ENCODE data around the gene ARRB2. TPM values are rescaled to one million over a fixed set of nuclear protein-coding genes. Genes with fewer than 3 reads are reported as not detected.

Gene ARRB2
- total and polyA plus RNA-seq, 2 of the 13 experiments (the other 11 are each of a cell fraction or from before 2014, with no cell fraction given), result 21.5 to 49.2 TPM

DNA sequence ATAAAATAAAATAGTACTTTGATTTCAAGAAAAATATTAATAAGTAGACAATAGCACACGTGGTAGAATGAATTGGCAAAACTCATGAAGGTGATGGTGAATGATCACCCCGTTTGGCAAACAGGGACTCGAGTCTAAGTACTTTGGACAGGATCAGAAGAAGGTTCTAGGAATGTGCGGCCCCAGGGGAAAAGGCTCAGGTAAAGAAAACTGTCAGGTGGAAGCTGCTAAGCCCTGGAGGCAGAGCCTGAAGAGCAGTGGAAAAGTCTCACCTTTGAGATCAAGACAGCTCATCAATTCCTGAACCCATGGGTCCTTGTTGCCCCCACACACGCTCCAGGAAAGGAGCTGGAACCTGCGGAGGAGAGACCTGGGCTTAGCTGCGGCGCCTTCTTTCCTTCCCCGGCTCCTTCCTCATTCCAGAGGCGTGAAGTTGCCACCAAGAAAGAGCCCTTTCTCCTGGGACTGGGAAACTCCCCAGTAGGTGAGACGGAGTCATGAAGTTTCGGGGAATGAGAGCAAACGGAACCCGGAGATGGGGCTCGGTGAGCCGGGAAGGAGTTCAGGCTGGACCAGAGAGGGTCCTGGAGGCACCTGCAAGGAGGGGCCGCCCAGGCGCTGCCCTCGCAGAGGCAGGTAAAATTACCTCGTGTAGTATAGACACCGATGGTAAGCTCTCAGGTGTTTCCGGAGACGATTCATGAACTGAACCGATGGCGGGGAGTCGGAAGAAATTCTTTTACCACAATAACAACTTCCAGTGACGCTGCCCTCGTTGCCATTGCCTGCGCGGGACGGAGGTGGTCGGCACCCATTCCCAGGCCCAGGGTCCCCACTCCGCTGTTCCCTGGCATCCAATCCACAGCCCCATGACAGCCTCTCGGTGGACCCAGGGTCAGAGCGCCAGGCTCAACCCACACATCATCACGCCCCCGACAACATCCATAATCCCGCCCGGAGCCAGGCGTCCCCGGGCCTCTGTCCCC is 28.0 kb downstream of the ARRB2 start:
- DNase-seq (ENCODE audit: low spot score) (no peak), FAIRE-seq (no peak), ATAC-seq (peak; percentile 7; the same call in 2 of the 3 replicates)
- Histone ChIP-seq H3K9me3 (ENCODE audit: low read length) (no peaks in the 10 kb centered on the region), H3K4me1 (ENCODE audit: insufficient read depth, low read length) (peaks cover 74% of the 10 kb centered on the region), H2AFZ (ENCODE audit: low read length) (no peak overlapping the region), H3K27ac (ENCODE audit: extremely low read length, insufficient read depth, low read length) (no peak overlapping the region), H3K4me3 (replicated peaks in 1 of 3; ENCODE audit: insufficient read depth in 1 of 3, low read depth in 2 of 3, low read length in 3 of 3) (peak overlapping the region; percentile 75 to 88 (median 78)), H4K20me1 (ENCODE audit: insufficient read depth, low read length) (no peaks in the 10 kb centered on the region), H3K36me3 (replicated peaks in 1 of 2; ENCODE audit: control insufficient read depth in 1 of 2, insufficient read depth in 2 of 2, low read length in 2 of 2) (no peaks in the 10 kb centered on the region; a peak in 2 of 5 replicates), H3K27me3 (ENCODE audit: control insufficient read depth in 1 of 2, insufficient read depth in 2 of 2, low read length in 2 of 2) (peaks cover 2 to 24% of the 10 kb centered on the region in 2 experiments; a peak in 3 of 5 replicates), H3K4me2 (ENCODE audit: low read depth, low read length) (peak overlapping the region; percentile 82), H3K79me2 (ENCODE audit: insufficient read depth, low read length) (no peaks in the 10 kb centered on the region), H3K9ac (ENCODE audit: insufficient read depth, low read depth, low read length) (peak overlapping the region; percentile 80)
- CTCF ChIA-PET (ENCODE audit: low intra/inter-chr PET ratio, low total read pairs), result no interaction called here
- WGBS (ENCODE audit: low lambda C conversion rate), result 67% methylated on average over 32 of the region's 41 CpGs
- intact Hi-C loops (cut with micrococcal nuclease; ENCODE audit: unreplicated experiment) (no loop called here), in situ Hi-C loops (cut with HindIII; ENCODE audit: extremely low pct_ligation_motif_present, low pct_unique_long_range_greater_than_20kb) (loop anchor here (10.0 kb wide), 1 partner anchor 46 kb away; the partner anchor contains the start of genes GLTPD2 and VMO1)
- POLR2A ChIA-PET, result interaction anchor here (1.0 to 3.6 kb wide), 8 partner anchors 17 to 95 kb away, joined by 3 to 15 read pairs (median 5); partner anchors contain the start of genes GLTPD2, MINK1 and TM4SF5
- no TSS peak for BruUV-seq (replicated peaks)
- TF ChIP-seq, protein P1, sequence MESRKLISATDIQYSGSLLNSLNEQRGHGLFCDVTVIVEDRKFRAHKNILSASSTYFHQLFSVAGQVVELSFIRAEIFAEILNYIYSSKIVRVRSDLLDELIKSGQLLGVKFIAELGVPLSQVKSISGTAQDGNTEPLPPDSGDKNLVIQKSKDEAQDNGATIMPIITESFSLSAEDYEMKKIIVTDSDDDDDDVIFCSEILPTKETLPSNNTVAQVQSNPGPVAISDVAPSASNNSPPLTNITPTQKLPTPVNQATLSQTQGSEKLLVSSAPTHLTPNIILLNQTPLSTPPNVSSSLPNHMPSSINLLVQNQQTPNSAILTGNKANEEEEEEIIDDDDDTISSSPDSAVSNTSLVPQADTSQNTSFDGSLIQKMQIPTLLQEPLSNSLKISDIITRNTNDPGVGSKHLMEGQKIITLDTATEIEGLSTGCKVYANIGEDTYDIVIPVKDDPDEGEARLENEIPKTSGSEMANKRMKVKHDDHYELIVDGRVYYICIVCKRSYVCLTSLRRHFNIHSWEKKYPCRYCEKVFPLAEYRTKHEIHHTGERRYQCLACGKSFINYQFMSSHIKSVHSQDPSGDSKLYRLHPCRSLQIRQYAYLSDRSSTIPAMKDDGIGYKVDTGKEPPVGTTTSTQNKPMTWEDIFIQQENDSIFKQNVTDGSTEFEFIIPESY (CRISPR knock-in tag; IDR thresholded peaks at IDR 0.05), result peak; percentile 81
- TF ChIP-seq REXO4 (CRISPR knock-in tag; IDR thresholded peaks at IDR 0.05; ENCODE audit: borderline replicate concordance) (no peak), SP4 (CRISPR knock-in tag; IDR thresholded peaks at IDR 0.05) (no peak), SIN3B (IDR thresholded peaks at IDR 0.05; ENCODE audit: low read length) (no peak), TBP (CRISPR knock-in tag; IDR thresholded peaks at IDR 0.05) (no peak), HDAC2 (CRISPR knock-in tag; IDR thresholded peaks at IDR 0.05) (no peak), MIER2 (CRISPR knock-in tag; IDR thresholded peaks at IDR 0.05) (no peak), HNF4A (CRISPR knock-in tag; IDR thresholded peaks at IDR 0.05) (no peak), ZFP36 (IDR thresholded peaks at IDR 0.05; ENCODE audit: borderline replicate concordance, low read depth, low read length, partially characterized antibody) (no peak), ZBTB38 (CRISPR knock-in tag; IDR thresholded peaks at IDR 0.05) (peak; percentile 28; the same call in 1 of the 2 replicates), SCMH1 (CRISPR knock-in tag; IDR thresholded peaks at IDR 0.05; ENCODE audit: borderline replicate concordance) (no peak), CEBPB (IDR thresholded peaks at IDR 0.05; ENCODE audit: borderline replicate concordance, low read depth, low read length) (no peak), MAZ (IDR thresholded peaks at IDR 0.05; ENCODE audit: borderline replicate concordance, low read depth, low read length) (no peak), MAZ (CRISPR knock-in tag; IDR thresholded peaks at IDR 0.05; ENCODE audit: low read depth) (no peak), SRSF1 (optimal IDR thresholded peaks at IDR 0.05; ENCODE audit: low read depth, low read length) (no peak), ZNF430 (CRISPR knock-in tag; IDR thresholded peaks at IDR 0.05) (no peak; the same call in 1 of the 2 replicates), ZFP36L2 (CRISPR knock-in tag; IDR thresholded peaks at IDR 0.05) (no peak), U2AF2 (IDR thresholded peaks at IDR 0.05; ENCODE audit: low read depth, low read length) (no peak), ZNF576 (CRISPR knock-in tag; IDR thresholded peaks at IDR 0.05) (no peak), NFATC3 (CRISPR knock-in tag; IDR thresholded peaks at IDR 0.05) (no peak), ZSCAN25 (CRISPR knock-in tag; IDR thresholded peaks at IDR 0.05) (no peak)
- TF ChIP-seq, protein P2, sequence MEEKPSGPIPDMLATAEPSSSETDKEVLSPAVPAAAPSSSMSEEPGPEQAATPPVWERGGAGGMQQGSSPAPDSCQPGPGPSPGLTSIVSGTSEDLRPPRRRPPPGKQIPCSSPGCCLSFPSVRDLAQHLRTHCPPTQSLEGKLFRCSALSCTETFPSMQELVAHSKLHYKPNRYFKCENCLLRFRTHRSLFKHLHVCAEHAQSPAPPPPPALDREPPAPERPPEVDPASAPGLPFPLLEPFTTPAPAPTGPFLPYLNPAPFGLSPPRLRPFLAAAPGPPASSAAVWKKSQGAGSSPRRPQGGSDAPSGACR (CRISPR knock-in tag; IDR thresholded peaks at IDR 0.05), result no peak

Measured in HepG2 (cell line).